Measurements from ENCODE around the gene VSIG10L2.

The VSIG10L2 gene

DNA sequence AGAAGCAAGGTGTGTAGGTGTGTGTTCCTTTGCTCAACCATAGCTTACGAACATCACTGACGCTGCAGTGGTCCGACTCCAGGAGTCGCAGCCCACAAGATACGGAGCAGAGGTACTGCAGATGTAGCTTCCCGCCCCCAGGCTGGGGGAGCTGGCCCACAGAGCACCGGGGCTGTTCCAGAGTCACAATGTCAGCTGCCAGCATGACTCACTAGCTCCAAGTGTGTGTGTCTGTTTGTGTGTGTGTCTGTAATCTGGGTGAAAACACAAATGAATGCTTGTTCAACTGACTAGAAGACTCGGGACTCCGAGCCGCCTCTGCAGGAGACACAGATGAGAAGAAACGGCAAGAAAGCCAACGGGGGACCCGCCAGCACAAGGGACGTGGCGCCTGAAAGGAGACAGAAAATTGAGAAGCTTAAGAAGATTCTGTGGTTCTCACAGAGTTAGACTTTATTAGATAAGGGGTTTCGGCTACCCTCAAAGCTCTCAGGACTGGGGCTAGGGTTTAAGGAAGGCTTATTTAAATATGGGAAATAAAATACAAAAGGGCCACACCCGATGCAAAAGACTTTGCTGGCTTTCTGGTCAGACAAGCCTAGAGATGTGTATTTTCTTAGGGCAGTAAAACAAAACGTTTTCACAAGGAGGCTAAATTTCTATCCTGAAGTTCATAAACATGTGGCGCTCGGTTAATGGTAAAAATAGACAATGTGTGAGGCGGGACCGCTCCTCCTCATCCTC lies 10.7 kb downstream of the VSIG10L2 start:
- no peak for TF ChIP-seq GATA3 (IDR thresholded peaks at IDR 0.05; ENCODE audit: low read depth, low read length)
- TF ChIP-seq GATA2 (IDR thresholded peaks at IDR 0.05; ENCODE audit: low read depth, low read length): no peak

DNA sequence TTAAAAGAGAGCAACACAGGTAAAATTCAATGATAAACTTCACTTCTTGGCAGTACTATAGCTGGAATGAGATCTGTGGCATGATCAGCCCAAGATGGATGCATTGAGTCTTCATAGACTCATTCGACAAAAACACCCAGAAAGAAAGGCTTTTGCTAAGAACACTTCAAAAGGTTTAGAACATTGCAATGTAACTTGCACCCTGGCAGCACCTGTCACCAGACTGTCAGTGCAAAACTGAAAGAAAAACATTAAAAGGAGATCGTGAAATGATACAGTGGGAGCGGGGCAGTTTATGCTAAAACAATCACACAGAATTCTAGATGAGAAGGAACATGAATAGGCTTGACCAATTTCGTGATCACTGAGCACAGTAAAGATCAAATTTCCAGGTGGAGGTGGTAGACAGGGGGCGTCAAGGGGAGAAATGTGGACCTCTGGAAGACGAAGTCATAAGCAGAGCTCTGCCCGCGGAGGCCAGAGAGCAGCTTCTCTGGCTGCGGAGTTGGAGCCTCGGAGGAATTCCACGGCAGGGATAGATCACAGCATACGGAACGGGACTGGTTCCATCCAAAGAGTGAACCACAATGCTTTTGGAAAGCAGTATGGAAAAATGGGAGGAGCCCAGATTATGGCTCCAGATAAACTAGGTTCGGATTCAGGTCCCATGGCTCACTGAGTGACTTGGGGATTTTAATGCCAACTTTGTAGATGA lies 11.9 kb downstream of the VSIG10L2 start:
- TF ChIP-seq GATA2 (IDR thresholded peaks at IDR 0.05; ENCODE audit: low read depth, low read length) (no peak), GATA3 (IDR thresholded peaks at IDR 0.05; ENCODE audit: low read depth, low read length) (no peak)

DNA sequence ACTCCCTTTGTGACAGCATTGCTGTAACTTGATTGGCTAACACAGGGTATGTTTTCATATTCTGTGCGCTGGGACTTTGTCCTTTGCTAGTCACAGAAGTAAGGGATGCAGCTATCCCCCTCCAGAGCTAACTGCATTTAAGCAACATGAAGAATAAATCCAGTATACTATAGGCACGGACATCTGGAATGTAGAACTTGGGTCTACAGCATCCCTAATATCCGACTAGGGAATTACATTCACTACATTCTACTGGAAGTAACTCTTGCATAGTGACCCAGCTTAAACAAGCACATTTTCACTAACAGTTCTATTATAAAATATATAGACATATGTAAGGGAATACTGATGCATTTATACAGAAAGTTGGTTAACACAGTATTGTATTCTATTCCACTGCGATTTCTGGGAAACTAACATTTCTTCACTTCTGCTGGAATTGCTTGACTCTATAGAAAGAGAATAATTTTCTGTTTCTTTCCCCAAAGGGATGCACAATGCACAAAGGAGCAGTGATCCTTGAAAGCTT lies 13.1 kb downstream of the VSIG10L2 start:
- TF ChIP-seq GATA2 (IDR thresholded peaks at IDR 0.05; ENCODE audit: low read depth, low read length) (no peak), GATA3 (IDR thresholded peaks at IDR 0.05; ENCODE audit: low read depth, low read length) (no peak)

DNA sequence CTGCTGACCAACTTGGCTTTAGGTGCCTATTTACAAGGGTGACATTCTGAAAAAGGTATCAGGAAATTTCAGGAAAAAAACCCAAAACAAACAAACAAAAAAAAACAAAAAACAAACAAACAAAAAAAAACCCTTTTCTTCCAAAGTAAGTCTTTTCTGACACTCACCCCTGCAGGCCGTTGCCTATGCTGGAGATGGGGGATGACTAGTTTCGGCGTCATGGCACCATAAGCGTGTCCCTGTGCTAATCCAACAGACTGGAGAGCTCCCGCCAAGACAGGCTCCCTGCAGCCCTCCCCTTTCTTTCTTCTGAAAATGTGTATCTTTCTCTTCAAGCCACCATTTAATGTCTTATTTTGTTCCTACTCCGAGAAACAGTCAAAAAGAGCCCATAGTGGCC lies 13.7 kb downstream of the VSIG10L2 start:
- no peak for TF ChIP-seq GATA3 (IDR thresholded peaks at IDR 0.05; ENCODE audit: low read depth, low read length)
- no peak for TF ChIP-seq GATA2 (IDR thresholded peaks at IDR 0.05; ENCODE audit: low read depth, low read length)

DNA sequence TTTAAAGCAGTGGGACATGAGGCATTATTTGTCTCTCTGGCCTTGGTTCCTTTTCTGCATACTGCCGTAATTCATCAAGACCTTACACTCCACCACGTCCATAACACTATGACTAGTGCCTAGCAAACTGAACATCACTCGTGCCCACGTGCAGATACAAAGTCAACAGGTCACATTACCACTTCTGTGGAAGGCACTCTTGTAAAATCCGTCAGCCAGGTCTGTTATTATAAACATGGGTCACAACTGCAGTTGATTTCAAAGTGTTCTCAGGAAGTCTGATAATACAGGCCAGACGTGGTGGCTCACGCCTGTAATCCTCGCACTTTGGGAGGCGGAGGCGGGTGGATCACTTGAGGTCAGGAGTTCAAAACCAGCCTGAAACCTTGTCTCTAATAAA lies 14.1 kb downstream of the VSIG10L2 start:
- no peak for TF ChIP-seq GATA3 (IDR thresholded peaks at IDR 0.05; ENCODE audit: low read depth, low read length)
- no peak for TF ChIP-seq GATA2 (IDR thresholded peaks at IDR 0.05; ENCODE audit: low read depth, low read length)

DNA sequence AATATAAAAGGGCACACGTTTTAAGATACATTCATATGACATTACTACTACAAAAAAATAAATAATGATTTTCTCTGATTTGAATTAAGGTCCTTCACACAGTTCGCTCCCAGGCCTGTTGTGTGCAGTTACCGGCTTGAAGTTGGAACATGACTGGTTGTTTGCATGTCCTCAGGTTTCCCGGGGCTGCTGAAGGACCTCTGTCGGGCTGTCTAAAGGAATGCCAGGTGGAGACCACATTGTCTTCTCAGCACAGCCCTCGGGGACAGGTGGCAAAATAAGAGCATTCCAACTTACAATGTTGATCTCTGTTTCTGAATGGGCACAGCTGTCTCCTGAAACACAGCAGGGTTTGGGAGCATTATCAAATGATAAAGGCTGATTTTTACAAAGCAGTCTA lies 14.9 kb downstream of the VSIG10L2 start:
- no peak for TF ChIP-seq GATA3 (IDR thresholded peaks at IDR 0.05; ENCODE audit: low read depth, low read length)
- TF ChIP-seq GATA2 (IDR thresholded peaks at IDR 0.05; ENCODE audit: low read depth, low read length): no peak

DNA sequence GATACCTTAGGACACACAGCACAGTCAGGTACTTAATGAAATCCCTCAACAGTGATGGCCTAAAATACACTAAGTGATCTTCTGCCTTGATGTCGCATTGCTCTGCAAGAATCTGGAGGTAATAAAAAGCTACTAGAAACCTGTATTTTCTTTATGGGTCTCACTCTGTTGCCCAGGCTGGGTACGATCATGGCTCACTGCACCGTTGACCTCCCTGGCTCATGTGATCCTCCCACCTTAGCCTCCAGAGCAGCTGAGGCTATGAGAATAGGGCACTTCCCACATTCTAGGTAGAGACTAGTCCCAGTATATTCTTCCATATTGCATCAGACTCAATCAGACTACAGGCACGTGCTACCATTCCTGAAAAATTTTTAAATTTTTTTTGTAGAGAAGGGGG lies 21.7 kb downstream of the VSIG10L2 start:
- TF ChIP-seq GATA2 (IDR thresholded peaks at IDR 0.05; ENCODE audit: low read depth, low read length) (no peak), GATA3 (IDR thresholded peaks at IDR 0.05; ENCODE audit: low read depth, low read length) (no peak)

DNA sequence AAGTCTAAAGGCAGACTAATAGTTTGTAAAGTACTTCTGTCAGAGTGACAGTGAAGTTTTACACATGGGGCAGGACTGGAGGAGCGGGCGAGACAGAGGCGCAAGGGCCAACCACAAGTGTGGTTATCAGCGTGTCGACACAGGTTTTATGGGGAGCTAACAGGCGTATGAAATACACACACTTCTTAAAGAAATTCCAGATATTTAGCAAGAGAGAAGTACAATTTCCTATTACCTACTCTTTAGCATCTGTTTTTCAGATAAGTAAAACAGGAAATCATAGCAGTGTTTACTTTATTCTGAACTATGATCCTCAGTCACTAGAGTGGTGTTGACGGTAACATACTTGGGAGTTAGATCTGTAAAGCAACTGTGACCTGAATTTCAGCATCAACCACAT lies 22.5 kb downstream of the VSIG10L2 start:
- TF ChIP-seq GATA3 (IDR thresholded peaks at IDR 0.05; ENCODE audit: low read depth, low read length) (no peak), GATA2 (IDR thresholded peaks at IDR 0.05; ENCODE audit: low read depth, low read length) (no peak)

DNA sequence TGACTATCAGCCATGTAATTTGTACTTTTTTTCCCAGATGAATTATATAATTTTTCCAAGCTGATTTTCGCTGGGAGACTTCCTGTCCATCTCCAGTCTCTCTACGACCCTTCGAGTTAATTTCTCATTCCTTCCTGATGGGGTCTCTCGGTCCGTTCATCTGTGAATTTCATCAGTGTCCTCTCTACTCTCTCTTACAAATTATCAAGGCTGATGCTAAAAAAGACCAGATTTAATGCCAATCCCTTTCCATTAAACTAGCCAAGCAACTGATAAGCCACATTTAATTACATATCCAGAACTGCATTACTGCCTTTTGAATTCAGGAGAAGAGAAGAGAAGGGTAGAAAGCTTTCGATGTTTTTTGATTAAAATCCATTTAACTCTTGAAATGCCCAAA lies 25.8 kb downstream of the VSIG10L2 start:
- TF ChIP-seq GATA3 (IDR thresholded peaks at IDR 0.05; ENCODE audit: low read depth, low read length) (peak; percentile 46; the same call in 1 of the 2 replicates), GATA2 (IDR thresholded peaks at IDR 0.05; ENCODE audit: low read depth, low read length) (peak; percentile 61)

DNA sequence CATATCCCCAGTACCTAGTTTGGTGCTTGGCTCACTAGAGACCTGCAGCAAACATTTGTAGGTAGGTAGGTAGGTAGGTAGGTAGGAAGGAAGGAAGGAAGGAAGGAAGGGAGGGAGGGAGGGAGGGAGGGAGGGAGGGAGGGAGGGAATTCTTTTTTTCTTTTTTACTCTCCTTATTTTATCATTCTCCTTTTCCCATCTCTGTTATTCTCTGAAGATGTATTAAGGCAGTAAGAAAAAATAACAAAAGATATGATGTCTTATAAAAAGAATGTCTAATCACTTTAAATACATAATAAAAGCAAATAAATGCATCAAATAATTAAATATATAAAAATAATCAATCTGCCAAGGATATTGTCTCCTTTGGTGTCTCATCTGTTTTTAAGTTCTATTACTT lies 28.4 kb downstream of the VSIG10L2 start:
- TF ChIP-seq GATA2 (IDR thresholded peaks at IDR 0.05; ENCODE audit: low read depth, low read length) (no peak), GATA3 (IDR thresholded peaks at IDR 0.05; ENCODE audit: low read depth, low read length) (no peak)

DNA sequence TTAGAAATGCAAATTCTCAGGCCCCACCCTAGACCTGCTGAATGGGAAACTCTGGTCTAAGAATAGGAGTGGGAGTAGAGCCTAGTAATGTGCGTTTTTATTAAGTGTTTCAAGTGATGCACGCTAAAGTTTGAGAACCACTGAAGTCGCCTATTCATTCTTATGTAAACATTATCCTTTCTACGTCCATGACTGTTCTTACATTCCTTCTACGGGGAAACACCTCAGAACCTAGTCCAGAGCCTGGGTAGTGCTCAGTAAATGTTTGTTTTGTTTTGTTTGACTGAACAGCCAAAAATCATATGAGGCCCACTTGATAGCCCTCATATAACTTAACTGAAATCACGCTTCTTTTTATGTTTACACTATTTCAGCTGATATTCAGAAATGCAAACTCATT lies 29.8 kb downstream of the VSIG10L2 start:
- TF ChIP-seq GATA2 (IDR thresholded peaks at IDR 0.05; ENCODE audit: low read depth, low read length): no peak
- TF ChIP-seq GATA3 (IDR thresholded peaks at IDR 0.05; ENCODE audit: low read depth, low read length): no peak

DNA sequence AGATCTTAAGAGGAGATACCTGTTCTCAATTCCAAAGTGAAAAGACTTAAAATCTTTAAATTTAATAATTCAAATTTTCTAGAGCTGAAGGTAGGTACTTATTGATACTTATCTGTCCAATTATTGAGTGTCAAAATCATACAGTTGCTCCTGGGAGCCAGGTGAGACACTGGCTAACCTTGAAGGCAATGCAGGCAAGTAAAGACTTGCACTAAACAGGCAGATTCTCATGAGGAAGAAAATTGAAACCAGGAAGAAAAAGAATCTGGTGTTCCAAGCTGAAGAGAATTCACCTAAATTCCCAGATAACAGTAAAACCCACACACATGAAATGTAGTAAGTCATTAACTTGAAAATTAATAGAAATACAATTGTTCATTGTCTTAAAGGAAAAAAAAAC lies 30.3 kb downstream of the VSIG10L2 start:
- TF ChIP-seq GATA2 (IDR thresholded peaks at IDR 0.05; ENCODE audit: low read depth, low read length): no peak
- no peak for TF ChIP-seq GATA3 (IDR thresholded peaks at IDR 0.05; ENCODE audit: low read depth, low read length)

DNA sequence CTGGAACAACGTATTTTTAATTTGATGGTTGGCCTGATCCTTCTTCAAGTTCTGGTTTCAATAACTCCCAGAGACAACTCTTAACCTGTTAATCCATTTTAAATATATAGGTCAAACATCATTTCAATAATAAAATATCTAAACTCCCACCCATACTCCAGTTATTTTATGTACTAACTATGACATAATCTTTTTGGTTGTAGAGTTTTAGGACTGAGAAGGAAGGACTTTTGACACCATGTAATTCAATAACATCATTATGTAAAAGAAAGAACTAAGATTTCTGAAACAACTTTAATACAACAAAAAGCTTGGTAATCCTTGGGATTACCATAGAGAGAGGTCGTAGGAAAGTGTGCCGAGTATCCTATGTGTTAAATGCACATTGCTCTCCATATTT lies 31.5 kb downstream of the VSIG10L2 start:
- TF ChIP-seq GATA3 (IDR thresholded peaks at IDR 0.05; ENCODE audit: low read depth, low read length) (no peak), GATA2 (IDR thresholded peaks at IDR 0.05; ENCODE audit: low read depth, low read length) (no peak)

DNA sequence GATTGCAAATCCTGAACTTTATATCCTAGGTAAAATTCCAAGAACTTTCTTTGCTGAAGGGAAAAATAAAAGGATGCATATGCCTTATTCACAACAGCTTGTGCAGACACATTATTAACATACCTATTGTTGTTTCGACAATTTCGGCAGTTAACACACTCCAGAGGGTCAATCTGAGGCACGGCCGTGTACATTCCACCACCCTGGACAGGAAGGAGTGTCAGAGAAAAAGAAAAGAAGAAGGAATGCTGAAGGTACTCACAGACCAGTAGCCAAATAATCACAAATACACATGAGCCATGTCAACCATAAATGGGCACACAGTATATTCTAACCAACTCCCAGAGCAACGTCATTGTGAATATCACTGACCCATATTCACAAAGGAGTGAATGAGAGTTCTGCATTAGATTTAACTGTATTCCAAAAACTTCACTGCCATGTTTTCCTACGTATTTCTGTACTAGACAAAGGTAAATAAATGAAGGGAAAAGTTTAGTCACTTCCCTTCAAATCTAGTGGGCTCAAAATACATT lies 32.4 kb downstream of the VSIG10L2 start:
- no peak for TF ChIP-seq GATA2 (IDR thresholded peaks at IDR 0.05; ENCODE audit: low read depth, low read length)
- no peak for TF ChIP-seq GATA3 (IDR thresholded peaks at IDR 0.05; ENCODE audit: low read depth, low read length)

Measured in SH-SY5Y (cell line).